Measurements from ENCODE around the gene TLCD1. TPM values are rescaled to one million over a fixed set of nuclear protein-coding genes. Genes with fewer than 3 reads are reported as not detected.

The TLCD1 gene, protein sequence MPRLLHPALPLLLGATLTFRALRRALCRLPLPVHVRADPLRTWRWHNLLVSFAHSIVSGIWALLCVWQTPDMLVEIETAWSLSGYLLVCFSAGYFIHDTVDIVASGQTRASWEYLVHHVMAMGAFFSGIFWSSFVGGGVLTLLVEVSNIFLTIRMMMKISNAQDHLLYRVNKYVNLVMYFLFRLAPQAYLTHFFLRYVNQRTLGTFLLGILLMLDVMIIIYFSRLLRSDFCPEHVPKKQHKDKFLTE
- total RNA-seq = 10 to 100 TPM; 20.8 to 28.5 (median 23.8) TPM

GRCh38 chr17:28726226-28726626, at the start of gene TLCD1:
Gene TLCD1 (minus strand): TSS chr17:28726233. CDS start chr17:28726097, 136 bp downstream.
- peak within 1 kb of the TSS; percentile 100 for H3K4me3 Mint-ChIP-seq
- DNase-seq (peak; percentile 56), ATAC-seq (peak; percentile 34 to 45)
- no peaks in the 10 kb centered on the region for H3K9me3 Mint-ChIP-seq
- no peaks in the 10 kb centered on the region for H3K27me3 Mint-ChIP-seq (ENCODE audit: low read depth)
- peaks cover 38% of the 10 kb centered on the region for H3K36me3 Mint-ChIP-seq (ENCODE audit: insufficient read depth)
- peaks cover 46% of the 10 kb centered on the region for H3K4me1 Mint-ChIP-seq (ENCODE audit: low read depth)

- Mint-ChIP-seq H3K9me3 (no peaks in the 10 kb centered on the region), H3K36me3 (ENCODE audit: insufficient read depth) (peaks cover 9% of the 10 kb centered on the region), H3K27me3 (ENCODE audit: low read depth) (no peaks in the 10 kb centered on the region), H3K4me3 (no peak overlapping the region), H3K4me1 (ENCODE audit: low read depth) (peaks cover 28% of the 10 kb centered on the region)
- no peak for DNase-seq
- ATAC-seq = no peak
Measured at GRCh38 chr17:28774206-28774605, 48.2 kb upstream of the TLCD1 start.

GRCh38 chr17:28773736-28774135, 47.7 kb upstream of the TLCD1 start:
- ATAC-seq = no peak
- H3K9me3 Mint-ChIP-seq = no peaks in the 10 kb centered on the region
- peaks cover 23% of the 10 kb centered on the region for H3K4me1 Mint-ChIP-seq (ENCODE audit: low read depth)
- H3K36me3 Mint-ChIP-seq (ENCODE audit: insufficient read depth) = peaks cover 5% of the 10 kb centered on the region
- no peak for DNase-seq
- no peaks in the 10 kb centered on the region for H3K27me3 Mint-ChIP-seq (ENCODE audit: low read depth)
- no peak overlapping the region for H3K4me3 Mint-ChIP-seq

- Mint-ChIP-seq H3K4me3 (no peak overlapping the region), H3K27me3 (ENCODE audit: low read depth) (no peaks in the 10 kb centered on the region), H3K9me3 (no peaks in the 10 kb centered on the region), H3K36me3 (ENCODE audit: insufficient read depth) (peaks cover 8% of the 10 kb centered on the region), H3K4me1 (ENCODE audit: low read depth) (peaks cover 10% of the 10 kb centered on the region)
- DNase-seq (no peak), ATAC-seq (no peak)
Measured at GRCh38 chr17:28765038-28765437, 39.0 kb upstream of the TLCD1 start.

- ATAC-seq = peak; percentile 53 to 59
- no peaks in the 10 kb centered on the region for H3K27me3 Mint-ChIP-seq (ENCODE audit: low read depth)
- H3K9me3 Mint-ChIP-seq = no peaks in the 10 kb centered on the region
- H3K4me1 Mint-ChIP-seq (ENCODE audit: low read depth) = peaks cover 10% of the 10 kb centered on the region
- H3K4me3 Mint-ChIP-seq = no peak overlapping the region
- peaks cover 12% of the 10 kb centered on the region for H3K36me3 Mint-ChIP-seq (ENCODE audit: insufficient read depth)
- peak; percentile 80 for DNase-seq
Measured at GRCh38 chr17:28763804-28764266, 37.8 kb upstream of the TLCD1 start.

- peaks cover 10% of the 10 kb centered on the region for H3K4me1 Mint-ChIP-seq (ENCODE audit: low read depth)
- DNase-seq (no peak), ATAC-seq (peak in 1 of 2 donors; percentile 56)
- no peaks in the 10 kb centered on the region for H3K27me3 Mint-ChIP-seq (ENCODE audit: low read depth)
- peaks cover 14% of the 10 kb centered on the region for H3K36me3 Mint-ChIP-seq (ENCODE audit: insufficient read depth)
- no peaks in the 10 kb centered on the region for H3K9me3 Mint-ChIP-seq
- no peak overlapping the region for H3K4me3 Mint-ChIP-seq
Measured at GRCh38 chr17:28763137-28763799, 37.2 kb upstream of the TLCD1 start.

- DNase-seq = no peak
- H3K36me3 Mint-ChIP-seq (ENCODE audit: insufficient read depth) = peaks cover 28% of the 10 kb centered on the region
- H3K4me3 Mint-ChIP-seq = no peak overlapping the region
- H3K27me3 Mint-ChIP-seq (ENCODE audit: low read depth) = no peaks in the 10 kb centered on the region
- H3K9me3 Mint-ChIP-seq = no peaks in the 10 kb centered on the region
- ATAC-seq = no peak
- H3K4me1 Mint-ChIP-seq (ENCODE audit: low read depth) = peaks cover 10% of the 10 kb centered on the region
Measured at GRCh38 chr17:28760601-28761562, 34.8 kb upstream of the TLCD1 start.

GRCh38 chr17:28759256-28759865, 33.3 kb upstream of the TLCD1 start:
- peaks cover 26% of the 10 kb centered on the region for H3K36me3 Mint-ChIP-seq (ENCODE audit: insufficient read depth)
- no peaks in the 10 kb centered on the region for H3K9me3 Mint-ChIP-seq
- H3K27me3 Mint-ChIP-seq (ENCODE audit: low read depth) = no peaks in the 10 kb centered on the region
- H3K4me1 Mint-ChIP-seq (ENCODE audit: low read depth) = peaks cover 10% of the 10 kb centered on the region
- ATAC-seq (no peak), DNase-seq (no peak)
- no peak overlapping the region for H3K4me3 Mint-ChIP-seq

DNA sequence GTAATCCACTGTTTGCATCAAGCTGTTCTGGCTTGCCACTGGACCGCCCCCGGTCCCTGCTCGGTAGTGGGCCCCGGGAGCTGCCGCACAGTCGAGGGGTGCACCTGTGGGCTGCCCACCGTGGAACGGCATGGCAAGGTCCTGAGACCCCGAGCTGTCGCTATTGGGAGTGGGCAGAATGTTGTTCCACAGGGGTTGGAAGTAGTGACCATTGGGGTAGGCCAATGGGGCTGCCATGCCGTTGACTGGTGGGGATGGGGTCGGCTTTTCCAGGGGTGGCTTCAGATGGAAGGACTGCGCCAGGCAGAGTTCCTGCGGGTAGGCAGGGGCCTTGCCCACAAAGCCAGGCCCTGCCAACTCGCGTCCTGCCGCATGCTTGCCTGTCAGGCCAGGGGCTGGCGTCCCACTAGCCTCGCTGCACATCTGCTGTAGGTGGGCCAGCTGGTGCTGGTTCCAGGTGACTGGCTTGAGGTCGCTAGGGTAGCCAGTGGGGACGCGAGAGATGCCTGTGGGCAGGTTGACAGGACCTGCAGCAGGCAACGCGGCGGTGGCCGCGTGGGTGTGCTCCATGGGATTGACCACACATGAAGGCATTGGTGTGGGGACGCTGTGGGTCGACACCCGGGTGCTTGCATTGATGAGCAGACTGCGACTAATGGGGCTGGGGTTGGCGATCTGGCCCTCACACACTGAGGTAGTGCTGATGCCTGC, 32.5 kb upstream of the TLCD1 start:
- Mint-ChIP-seq H3K9me3 (no peaks in the 10 kb centered on the region), H3K4me3 (no peak overlapping the region), H3K4me1 (ENCODE audit: low read depth) (peaks cover 7% of the 10 kb centered on the region), H3K36me3 (ENCODE audit: insufficient read depth) (peaks cover 23% of the 10 kb centered on the region), H3K27me3 (ENCODE audit: low read depth) (no peaks in the 10 kb centered on the region)
- no peak for ATAC-seq
- DNase-seq = no peak

DNA sequence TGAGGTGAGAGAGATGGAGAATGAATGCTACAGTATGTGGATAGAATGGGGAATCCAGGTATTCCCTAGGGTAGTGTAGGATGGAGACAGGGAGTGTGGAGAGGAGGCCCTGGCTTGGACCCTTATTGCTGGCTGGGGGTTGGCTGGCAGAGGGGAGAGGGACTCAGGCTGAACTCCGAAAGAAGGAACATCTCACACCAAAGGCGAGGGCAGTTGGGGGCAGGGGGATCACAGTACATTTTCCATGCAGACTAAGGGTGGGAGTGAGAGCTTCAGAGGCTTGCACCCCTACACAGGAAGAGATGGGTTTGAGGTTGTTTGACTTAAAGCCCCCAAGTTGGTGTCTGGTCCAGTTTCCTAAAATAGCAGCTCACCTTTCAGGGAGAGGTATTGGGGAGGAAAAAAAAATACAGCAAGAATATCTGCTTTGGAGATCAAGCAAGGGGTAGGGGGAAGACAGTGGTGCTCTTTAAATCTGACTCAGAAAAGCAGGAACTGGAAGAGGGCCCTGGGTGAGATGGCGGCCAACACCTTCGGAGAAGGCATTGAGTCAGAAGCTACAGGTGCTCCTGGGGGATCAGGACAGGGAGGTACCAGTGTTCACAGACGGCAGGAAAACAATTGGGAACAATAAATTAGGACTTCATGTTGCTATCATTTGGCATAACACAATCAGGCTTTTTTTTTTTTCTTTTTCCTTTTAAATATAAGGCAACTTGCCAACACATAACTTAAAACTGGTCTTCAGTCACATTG, 30.2 kb upstream of the TLCD1 start:
- Mint-ChIP-seq H3K4me3 (no peak overlapping the region), H3K4me1 (ENCODE audit: low read depth) (no peaks in the 10 kb centered on the region), H3K27me3 (ENCODE audit: low read depth) (no peaks in the 10 kb centered on the region), H3K36me3 (ENCODE audit: insufficient read depth) (peaks cover 22% of the 10 kb centered on the region), H3K9me3 (no peaks in the 10 kb centered on the region)
- ATAC-seq (no peak), DNase-seq (no peak)

GRCh38 chr17:28755486-28755885, 29.5 kb upstream of the TLCD1 start:
- DNase-seq = no peak
- Mint-ChIP-seq H3K4me1 (ENCODE audit: low read depth) (no peaks in the 10 kb centered on the region), H3K36me3 (ENCODE audit: insufficient read depth) (peaks cover 22% of the 10 kb centered on the region), H3K4me3 (no peak overlapping the region), H3K9me3 (no peaks in the 10 kb centered on the region), H3K27me3 (ENCODE audit: low read depth) (no peaks in the 10 kb centered on the region)
- no peak for ATAC-seq

- H3K4me3 Mint-ChIP-seq = no peak overlapping the region
- H3K36me3 Mint-ChIP-seq (ENCODE audit: insufficient read depth) = peaks cover 5% of the 10 kb centered on the region
- peaks cover 8% of the 10 kb centered on the region for H3K4me1 Mint-ChIP-seq (ENCODE audit: low read depth)
- no peaks in the 10 kb centered on the region for H3K9me3 Mint-ChIP-seq
- H3K27me3 Mint-ChIP-seq (ENCODE audit: low read depth) = no peaks in the 10 kb centered on the region
- no peak for DNase-seq
- ATAC-seq = no peak
Measured at GRCh38 chr17:28751600-28752366, 25.8 kb upstream of the TLCD1 start.
